Loucy (cell line): ENCODE results near the gene ABCB10.

ENCODE experiments used
- H2AFZ ChIP-seq: fragments of 200-600 bp; sonication (generic); 2 replicates; pipeline ENCODE4 v1.6.0; 2016; ENCODE audit warnings: antibody characterized with exemption, mild to moderate bottlenecking, low read length, moderate library complexity
- H3F3A ChIP-seq: fragments of 200-600 bp; 2 replicates; pipeline ENCODE4 v1.6.0; 2016; ENCODE audit warnings: antibody characterized with exemption, low read depth, mild to moderate bottlenecking
- H3K27me3 ChIP-seq: fragments of 200-600 bp; sonication (generic); 2 replicates; pipeline ENCODE4 v1.6.1; 2014; ENCODE audit warnings: low read length, mild to moderate bottlenecking; ENCODE audit not compliant: insufficient read depth, poor library complexity, severe bottlenecking
- H3K36me3 ChIP-seq: fragments of 200-600 bp; sonication (generic); 2 replicates; pipeline ENCODE4 v1.6.1; 2016; ENCODE audit warnings: low read length; ENCODE audit not compliant: insufficient read depth
- H3K4me1 ChIP-seq: fragments of 200-600 bp; sonication (generic); 2 replicates; pipeline ENCODE4 v1.5.1; 2014; ENCODE audit warnings: low read length, mild to moderate bottlenecking; ENCODE audit not compliant: insufficient read depth, poor library complexity, severe bottlenecking
- H3K4me2 ChIP-seq: fragments of 200-600 bp; sonication (generic); 2 replicates; pipeline ENCODE4 v1.6.0; 2014; ENCODE audit warnings: antibody characterized with exemption, low read length, low read depth, mild to moderate bottlenecking; ENCODE audit not compliant: poor library complexity, severe bottlenecking
- H3K4me3 ChIP-seq: fragments of 200-600 bp; sonication (generic); 2 replicates; pipeline ENCODE4 v1.5.1; 2014; ENCODE audit warnings: low read length, mild to moderate bottlenecking, mixed read lengths; ENCODE audit not compliant: poor library complexity, severe bottlenecking
- H3K79me2 ChIP-seq: fragments of 200-600 bp; sonication (generic); 2 replicates; pipeline ENCODE4 v1.6.1; 2014; ENCODE audit warnings: low read length; ENCODE audit not compliant: insufficient read depth
- H3K9ac ChIP-seq: fragments of 200-600 bp; sonication (generic); 2 replicates; pipeline ENCODE4 v1.6.0; 2014; ENCODE audit warnings: mild to moderate bottlenecking, low read depth, low read length, moderate library complexity; ENCODE audit not compliant: poor library complexity, severe bottlenecking
- H3K9me2 ChIP-seq: fragments of 200-600 bp; sonication (generic); replicated peaks from 2 replicates; pipeline ENCODE4 v1.6.1; 2016; ENCODE audit warnings: low read depth, low read length, mixed read lengths
- H3K9me3 ChIP-seq: fragments of 200-600 bp; sonication (generic); 2 replicates; pipeline ENCODE4 v1.6.1; 2014; ENCODE audit warnings: mild to moderate bottlenecking, antibody characterized with exemption, low read length, low read depth; ENCODE audit not compliant: insufficient read depth
- H4K20me1 ChIP-seq: fragments of 200-600 bp; sonication (generic); 2 replicates; pipeline ENCODE4 v1.6.0; 2014; ENCODE audit warnings: antibody characterized with exemption, low read length, mild to moderate bottlenecking; ENCODE audit not compliant: insufficient read depth, poor library complexity, severe bottlenecking
- EZH2phosphoT487 ChIP-seq: fragments of 200-600 bp; IDR thresholded peaks from 2 replicates; pipeline ENCODE4 v1.6.1; 2018; ENCODE audit warnings: antibody characterized with exemption, mild to moderate bottlenecking, moderate library complexity, borderline replicate concordance
- TF ChIP-seq, protein P1 (sequence below): fragments of 200-600 bp; sonication (generic); conservative IDR thresholded peaks from 2 replicates; pipeline ENCODE4 v1.5.1; 2014; ENCODE audit warnings: mild to moderate bottlenecking, antibody characterized with exemption, low read length

The ABCB10 gene

DNA sequence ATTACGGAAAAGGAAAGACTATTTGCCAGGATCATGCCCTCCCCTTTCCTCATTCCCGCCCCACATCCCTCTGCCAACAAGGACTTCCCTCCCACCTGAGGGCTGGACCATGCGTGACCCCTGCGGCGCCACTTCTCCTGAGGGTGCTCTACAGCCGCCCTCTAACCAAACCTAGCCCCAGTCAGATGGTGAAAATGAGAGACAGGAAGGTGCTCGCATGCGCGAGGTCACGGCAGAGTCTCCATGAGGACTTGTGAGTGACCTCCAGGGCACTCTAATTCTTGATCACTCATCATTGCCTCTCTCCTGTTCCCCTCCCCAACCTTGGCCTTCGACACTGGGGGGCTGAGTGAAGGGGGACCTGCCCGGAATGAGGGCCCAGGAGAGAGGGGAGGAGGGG, 35.3 kb upstream of the ABCB10 start:
- H3K4me1 ChIP-seq = no peaks in the 10 kb centered on the region
- no peak overlapping the region for H3K9ac ChIP-seq
- H4K20me1 ChIP-seq = no peaks in the 10 kb centered on the region
- no peaks in the 10 kb centered on the region for H3K9me2 ChIP-seq
- H3K79me2 ChIP-seq = no peaks in the 10 kb centered on the region
- no peaks in the 10 kb centered on the region for H3K9me3 ChIP-seq
- H3K27me3 ChIP-seq = no peaks in the 10 kb centered on the region
- no peak overlapping the region for H3K4me3 ChIP-seq
- H3F3A ChIP-seq = no peaks in the 10 kb centered on the region
- no peak overlapping the region for H3K4me2 ChIP-seq
- peaks cover 32% of the 10 kb centered on the region; the same call in 1 of the 2 replicates for H3K36me3 ChIP-seq
- TF ChIP-seq, protein P1, sequence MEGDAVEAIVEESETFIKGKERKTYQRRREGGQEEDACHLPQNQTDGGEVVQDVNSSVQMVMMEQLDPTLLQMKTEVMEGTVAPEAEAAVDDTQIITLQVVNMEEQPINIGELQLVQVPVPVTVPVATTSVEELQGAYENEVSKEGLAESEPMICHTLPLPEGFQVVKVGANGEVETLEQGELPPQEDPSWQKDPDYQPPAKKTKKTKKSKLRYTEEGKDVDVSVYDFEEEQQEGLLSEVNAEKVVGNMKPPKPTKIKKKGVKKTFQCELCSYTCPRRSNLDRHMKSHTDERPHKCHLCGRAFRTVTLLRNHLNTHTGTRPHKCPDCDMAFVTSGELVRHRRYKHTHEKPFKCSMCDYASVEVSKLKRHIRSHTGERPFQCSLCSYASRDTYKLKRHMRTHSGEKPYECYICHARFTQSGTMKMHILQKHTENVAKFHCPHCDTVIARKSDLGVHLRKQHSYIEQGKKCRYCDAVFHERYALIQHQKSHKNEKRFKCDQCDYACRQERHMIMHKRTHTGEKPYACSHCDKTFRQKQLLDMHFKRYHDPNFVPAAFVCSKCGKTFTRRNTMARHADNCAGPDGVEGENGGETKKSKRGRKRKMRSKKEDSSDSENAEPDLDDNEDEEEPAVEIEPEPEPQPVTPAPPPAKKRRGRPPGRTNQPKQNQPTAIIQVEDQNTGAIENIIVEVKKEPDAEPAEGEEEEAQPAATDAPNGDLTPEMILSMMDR = no peak
- TF ChIP-seq EZH2phosphoT487 = no peak
- no peak overlapping the region for H2AFZ ChIP-seq

DNA sequence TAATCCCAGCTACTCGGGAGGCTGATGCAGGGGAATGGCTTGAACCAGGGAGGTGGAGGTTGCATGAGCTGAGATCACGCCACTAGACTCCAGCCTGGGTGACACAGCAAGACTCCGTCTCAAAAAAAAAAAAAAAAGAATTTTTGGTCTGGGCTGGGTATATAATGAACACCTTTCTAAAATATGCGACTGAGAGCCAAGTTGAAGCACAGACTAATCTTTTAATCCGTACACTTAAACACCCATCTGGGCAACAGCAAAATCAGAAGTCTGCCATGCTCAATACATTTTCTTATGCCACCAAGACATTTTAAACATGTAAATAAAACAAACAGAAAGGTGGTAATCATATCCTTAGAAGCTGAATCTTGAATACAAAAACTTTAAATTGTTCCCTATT, 31.6 kb upstream of the ABCB10 start:
- H3K9me2 ChIP-seq = no peaks in the 10 kb centered on the region
- H3K9ac ChIP-seq = no peak overlapping the region
- no peaks in the 10 kb centered on the region for H3K4me1 ChIP-seq
- no peak overlapping the region for H3K4me2 ChIP-seq
- H4K20me1 ChIP-seq = no peaks in the 10 kb centered on the region
- no peak overlapping the region for H2AFZ ChIP-seq
- no peaks in the 10 kb centered on the region for H3K79me2 ChIP-seq
- no peaks in the 10 kb centered on the region for H3K9me3 ChIP-seq
- H3K36me3 ChIP-seq = peaks cover 18% of the 10 kb centered on the region; the same call in 1 of the 2 replicates
- H3K27me3 ChIP-seq = no peaks in the 10 kb centered on the region
- H3F3A ChIP-seq = no peaks in the 10 kb centered on the region
- no peak for TF ChIP-seq EZH2phosphoT487
- TF ChIP-seq, protein P1 = no peak
- H3K4me3 ChIP-seq = no peak overlapping the region

DNA sequence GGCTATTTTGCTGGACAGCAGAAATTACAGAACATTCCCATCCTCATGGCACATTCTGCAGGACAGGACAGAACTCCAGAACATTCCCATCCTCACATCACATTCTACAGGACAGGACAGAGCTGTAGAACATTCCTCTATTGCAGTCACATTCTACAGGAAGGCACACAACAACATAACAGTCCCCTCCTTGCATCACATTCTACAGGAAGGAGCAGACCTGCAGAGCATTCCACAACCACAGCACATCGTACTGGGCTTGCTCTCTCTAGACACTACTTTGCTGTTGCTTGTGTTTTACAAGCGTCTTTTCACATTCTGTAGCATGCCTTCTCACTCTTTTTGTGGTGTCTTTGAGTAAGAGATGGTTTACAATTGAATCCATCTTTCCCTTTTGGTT, 26.8 kb upstream of the ABCB10 start:
- Histone ChIP-seq H4K20me1 (no peaks in the 10 kb centered on the region), H3K79me2 (no peaks in the 10 kb centered on the region), H3K4me1 (no peaks in the 10 kb centered on the region), H3K36me3 (no peaks in the 10 kb centered on the region), H3K4me2 (no peak overlapping the region), H3K27me3 (no peaks in the 10 kb centered on the region), H3K9me3 (no peaks in the 10 kb centered on the region), H3K9me2 (no peaks in the 10 kb centered on the region), H3F3A (no peaks in the 10 kb centered on the region), H3K4me3 (no peak overlapping the region), H3K9ac (no peak overlapping the region), H2AFZ (no peak overlapping the region)
- no peak for TF ChIP-seq EZH2phosphoT487
- TF ChIP-seq, protein P1 = no peak
